Right atrium auricular region (tissue), 2 donors: ENCODE results near the gene EPOP. TPM values are rescaled to one million over a fixed set of nuclear protein-coding genes. Genes with fewer than 3 reads are reported as not detected.

Experiments used
- DNase-seq: peaks from one replicate; pipeline ENCODE4 v3.0.0-alpha.2; 2019; ENCODE audit warnings: low spot score
- H3K27ac ChIP-seq, 2 donors: fragments of 200-600 bp; sonication (generic); 1 replicate in 1 of 2; 2 replicates in 1 of 2; pipeline ENCODE4 v1.5.1; 2016 to 2019
- H3K27me3 ChIP-seq, 2 donors: fragments of 200-600 bp; sonication (generic); one replicate each; pipeline versions ENCODE4 v1.5.1 to v1.6.0; 2017 to 2019
- H3K36me3 ChIP-seq: fragments of 200-600 bp; sonication (generic); one replicate; pipeline ENCODE4 v1.5.1; 2016
- H3K4me1 ChIP-seq, 2 donors: fragments of 200-600 bp; sonication (generic); one replicate each; pipeline versions ENCODE4 v1.5.1 to v1.6.0; 2017 to 2019
- H3K4me3 ChIP-seq, 2 donors: fragments of 200-600 bp; sonication (generic); 1 replicate in 1 of 2; 2 replicates in 1 of 2; pipeline ENCODE4 v1.5.1; 2017 to 2019; ENCODE audit warnings: mild to moderate bottlenecking in 1 of 2, moderate library complexity in 1 of 2
- H3K9me3 ChIP-seq, 2 donors: fragments of 200-600 bp; sonication (generic); one replicate each; pipeline ENCODE4 v1.5.1; 2019
- CTCF ChIP-seq, 2 donors: fragments of 200-600 bp; sonication (generic); IDR thresholded peaks; one replicate each; pipeline ENCODE4 v1.5.1; 2019; ENCODE audit warnings: antibody characterized with exemption in 2 of 2
- total RNA-seq, 2 donors: library from RNA; depleted of rRNA; stranded (reverse); fragments of >200 nt; gene quantifications; one replicate each; pipeline ENCODE4 v1.1.0, GENCODE V29; 2016

EPOP gene
- total RNA-seq, 2 donors from 2014 or later: 0.70 to 3.1 TPM

GRCh38 chr17:38703742-38704605 lies 29.2 kb upstream of the EPOP start:
- Histone ChIP-seq H3K4me1 (peaks cover 0 to 40% of the 10 kb centered on the region in 2 donors), H3K36me3 (peaks cover 9% of the 10 kb centered on the region), H3K9me3 (no peaks in the 10 kb centered on the region), H3K27me3 (no peaks in the 10 kb centered on the region), H3K4me3 (peak overlapping the region; percentile 71 to 93), H3K27ac (peak overlapping the region; percentile 93 to 95)
- DNase-seq: peak; percentile 78
- TF ChIP-seq CTCF (IDR thresholded peaks at IDR 0.05): no peak

DNA sequence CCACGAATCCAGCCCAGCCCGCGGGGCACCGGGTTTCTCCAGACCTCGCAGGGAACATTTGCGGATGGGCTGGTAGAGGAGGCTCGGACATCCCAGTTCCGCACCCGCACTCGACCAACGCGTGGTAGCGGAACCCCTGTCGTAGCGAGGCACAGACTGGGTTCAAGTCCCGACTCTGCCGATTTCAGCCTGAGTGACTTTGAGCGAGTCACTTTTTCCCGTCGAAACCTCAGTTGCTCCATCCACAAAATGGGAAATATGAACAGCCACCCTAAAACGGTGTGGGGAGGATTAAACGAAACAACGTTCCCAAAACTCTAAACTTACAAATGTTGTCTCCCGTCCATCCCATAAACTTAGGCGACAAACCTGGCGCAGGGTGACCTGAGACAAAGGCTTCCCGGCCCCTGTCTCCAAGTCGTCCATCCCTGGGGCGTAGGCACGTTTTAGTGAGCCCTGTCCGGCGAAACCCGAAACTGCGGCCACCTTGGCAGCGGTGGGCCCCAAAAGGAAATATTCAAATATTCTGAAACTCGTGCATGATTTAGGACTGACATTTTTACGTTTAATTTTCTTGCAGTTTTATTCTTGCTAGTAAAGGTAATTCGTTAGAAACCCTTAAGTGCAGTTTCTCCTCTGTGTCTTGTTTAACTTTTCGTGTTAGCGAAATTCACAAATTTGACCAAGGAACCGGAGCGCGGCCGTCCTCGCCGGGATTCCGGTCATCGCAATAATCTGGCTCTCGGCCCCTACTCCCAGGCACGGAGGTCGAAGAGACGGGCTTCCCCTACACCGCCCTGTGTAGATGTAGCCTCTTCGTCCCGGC lies 28.4 kb upstream of the EPOP start:
- peaks cover 0 to 39% of the 10 kb centered on the region in 2 donors for H3K4me1 ChIP-seq
- no peak for TF ChIP-seq CTCF (IDR thresholded peaks at IDR 0.05)
- H3K36me3 ChIP-seq: peaks cover 6% of the 10 kb centered on the region
- H3K9me3 ChIP-seq: no peaks in the 10 kb centered on the region
- H3K4me3 ChIP-seq: peak overlapping the region; percentile 71 to 93
- H3K27ac ChIP-seq: peak overlapping the region; percentile 93 to 95
- DNase-seq: no peak
- H3K27me3 ChIP-seq: no peaks in the 10 kb centered on the region

DNA sequence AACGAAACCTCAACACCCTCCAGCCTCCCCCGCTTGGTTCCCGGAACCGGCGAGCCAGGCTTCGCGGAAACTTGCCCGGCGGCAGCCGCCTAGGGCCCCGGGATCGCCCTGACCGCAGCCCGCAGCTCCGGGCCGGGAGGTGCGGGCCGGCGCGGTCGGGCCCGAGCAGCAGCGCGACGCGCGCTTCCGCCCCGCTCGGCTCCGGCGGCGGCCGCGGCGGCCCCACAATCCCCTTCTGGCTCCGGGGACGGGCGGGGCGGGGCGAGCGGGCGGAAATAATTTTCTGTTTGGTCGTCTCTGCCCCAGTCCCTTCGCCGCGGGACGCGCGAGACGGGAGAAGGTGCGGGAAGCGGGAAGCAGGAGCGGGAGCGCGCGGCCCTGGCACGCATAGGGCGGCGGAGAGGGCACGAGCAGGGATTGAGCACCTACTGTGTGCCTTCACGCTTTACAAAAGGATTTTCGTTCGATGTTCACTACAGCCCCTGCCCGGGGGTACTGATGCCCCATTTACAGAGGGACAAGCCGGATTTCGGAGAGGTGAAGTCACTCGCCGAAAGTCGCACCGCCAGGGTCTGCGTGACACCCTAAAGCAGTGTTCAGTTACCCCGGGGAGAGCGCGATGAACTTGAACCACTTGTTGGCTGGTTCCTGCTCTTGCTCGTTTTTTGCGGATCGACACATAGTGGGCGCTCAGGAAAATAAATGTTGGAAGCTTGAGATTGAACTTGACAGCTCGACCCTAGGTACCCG lies 27.6 kb upstream of the EPOP start:
- Histone ChIP-seq H3K9me3 (no peaks in the 10 kb centered on the region), H3K4me1 (peaks cover 0 to 33% of the 10 kb centered on the region in 2 donors), H3K4me3 (peak overlapping the region; percentile 71 to 93), H3K27ac (peak overlapping the region; percentile 93 to 95), H3K27me3 (no peaks in the 10 kb centered on the region), H3K36me3 (no peaks in the 10 kb centered on the region)
- peak; percentile 84 for DNase-seq
- no peak for TF ChIP-seq CTCF (IDR thresholded peaks at IDR 0.05)

DNA sequence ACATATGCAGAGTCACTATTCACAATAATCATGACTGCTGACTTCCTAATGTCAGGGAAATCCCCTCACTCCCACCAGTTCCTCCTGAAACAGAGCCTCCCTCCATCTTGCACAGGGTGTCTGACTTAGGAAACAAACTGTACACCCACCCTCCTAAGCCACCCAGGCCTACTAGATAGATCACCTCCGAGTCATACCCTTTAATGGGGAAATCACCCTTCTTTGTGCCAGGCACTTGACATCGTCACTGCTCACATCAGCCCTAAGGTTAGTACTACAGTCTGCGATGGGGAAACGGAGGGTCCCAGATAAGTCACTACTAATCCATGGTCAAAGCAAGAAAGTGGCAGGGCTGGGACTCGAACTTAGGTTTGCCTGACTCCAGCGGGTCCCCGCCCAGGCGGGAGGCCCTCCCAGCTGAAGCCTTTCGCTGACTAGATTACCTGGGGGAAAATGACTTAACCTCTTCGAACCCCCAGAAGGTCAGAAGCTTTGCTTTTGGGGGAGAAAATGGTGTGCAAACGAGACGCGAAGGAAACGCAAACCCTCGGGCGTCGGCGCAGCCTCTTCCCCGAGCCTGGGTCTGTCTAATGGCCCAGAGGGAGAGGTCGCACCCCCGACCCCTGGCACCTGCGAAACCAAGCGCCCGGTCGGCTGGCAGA lies 26.9 kb upstream of the EPOP start:
- no peak for TF ChIP-seq CTCF (IDR thresholded peaks at IDR 0.05)
- Histone ChIP-seq H3K4me3 (peak overlapping the region; percentile 71 to 93), H3K27me3 (no peaks in the 10 kb centered on the region), H3K27ac (peak overlapping the region; percentile 93 to 95), H3K36me3 (no peaks in the 10 kb centered on the region), H3K4me1 (peaks cover 0 to 26% of the 10 kb centered on the region in 2 donors), H3K9me3 (no peaks in the 10 kb centered on the region)
- no peak for DNase-seq

GRCh38 chr17:38698760-38699159 lies 24.0 kb upstream of the EPOP start:
- TF ChIP-seq CTCF (IDR thresholded peaks at IDR 0.05): no peak
- no peak for DNase-seq
- peaks cover 0 to 30% of the 10 kb centered on the region in 2 donors for H3K4me1 ChIP-seq

More at GRCh38 chr17:38698760-38699159, 24.0 kb upstream of the EPOP start:
- Histone ChIP-seq H3K9me3 (no peaks in the 10 kb centered on the region), H3K4me3 (no peak overlapping the region), H3K27ac (no peak overlapping the region), H3K36me3 (no peaks in the 10 kb centered on the region), H3K27me3 (no peaks in the 10 kb centered on the region)
